ENCODE data around the gene YBX2. TPM values are rescaled to one million over a fixed set of nuclear protein-coding genes. Genes with fewer than 3 reads are reported as not detected.

The YBX2 gene
- total RNA-seq, 1 donor from 2014 or later: 0.57 TPM

DNA sequence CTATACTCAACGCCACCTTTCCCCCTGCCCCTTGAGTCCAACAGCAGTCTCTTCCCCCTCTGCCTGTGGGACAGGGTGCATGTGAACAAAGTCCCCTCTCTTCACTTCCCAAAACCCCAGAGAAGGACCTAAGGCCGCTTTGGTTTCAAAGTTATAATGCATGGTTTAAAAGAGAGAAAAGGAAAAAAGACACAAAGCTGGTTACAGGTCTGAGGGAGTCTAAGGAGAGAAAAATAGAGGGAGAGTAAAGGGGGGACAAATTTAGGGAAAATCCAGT lies 51.0 kb downstream of the YBX2 start:
- Mint-ChIP-seq H3K4me1 (ENCODE audit: low read depth) (peaks cover 33% of the 10 kb centered on the region), H3K4me3 (ENCODE audit: unreplicated experiment) (peak overlapping the region; percentile 87), H3K9me3 (ENCODE audit: low read depth) (no peaks in the 10 kb centered on the region), H3K36me3 (ENCODE audit: low read depth) (peaks cover 26% of the 10 kb centered on the region), H3K27ac (ENCODE audit: unreplicated experiment) (peak overlapping the region; percentile 100), H3K27me3 (ENCODE audit: low read depth) (no peaks in the 10 kb centered on the region)
- TF ChIP-seq, protein P1, sequence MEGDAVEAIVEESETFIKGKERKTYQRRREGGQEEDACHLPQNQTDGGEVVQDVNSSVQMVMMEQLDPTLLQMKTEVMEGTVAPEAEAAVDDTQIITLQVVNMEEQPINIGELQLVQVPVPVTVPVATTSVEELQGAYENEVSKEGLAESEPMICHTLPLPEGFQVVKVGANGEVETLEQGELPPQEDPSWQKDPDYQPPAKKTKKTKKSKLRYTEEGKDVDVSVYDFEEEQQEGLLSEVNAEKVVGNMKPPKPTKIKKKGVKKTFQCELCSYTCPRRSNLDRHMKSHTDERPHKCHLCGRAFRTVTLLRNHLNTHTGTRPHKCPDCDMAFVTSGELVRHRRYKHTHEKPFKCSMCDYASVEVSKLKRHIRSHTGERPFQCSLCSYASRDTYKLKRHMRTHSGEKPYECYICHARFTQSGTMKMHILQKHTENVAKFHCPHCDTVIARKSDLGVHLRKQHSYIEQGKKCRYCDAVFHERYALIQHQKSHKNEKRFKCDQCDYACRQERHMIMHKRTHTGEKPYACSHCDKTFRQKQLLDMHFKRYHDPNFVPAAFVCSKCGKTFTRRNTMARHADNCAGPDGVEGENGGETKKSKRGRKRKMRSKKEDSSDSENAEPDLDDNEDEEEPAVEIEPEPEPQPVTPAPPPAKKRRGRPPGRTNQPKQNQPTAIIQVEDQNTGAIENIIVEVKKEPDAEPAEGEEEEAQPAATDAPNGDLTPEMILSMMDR (IDR thresholded peaks at IDR 0.05): peak; percentile 3
- DNase-seq (ENCODE audit: low spot score): no peak

DNA sequence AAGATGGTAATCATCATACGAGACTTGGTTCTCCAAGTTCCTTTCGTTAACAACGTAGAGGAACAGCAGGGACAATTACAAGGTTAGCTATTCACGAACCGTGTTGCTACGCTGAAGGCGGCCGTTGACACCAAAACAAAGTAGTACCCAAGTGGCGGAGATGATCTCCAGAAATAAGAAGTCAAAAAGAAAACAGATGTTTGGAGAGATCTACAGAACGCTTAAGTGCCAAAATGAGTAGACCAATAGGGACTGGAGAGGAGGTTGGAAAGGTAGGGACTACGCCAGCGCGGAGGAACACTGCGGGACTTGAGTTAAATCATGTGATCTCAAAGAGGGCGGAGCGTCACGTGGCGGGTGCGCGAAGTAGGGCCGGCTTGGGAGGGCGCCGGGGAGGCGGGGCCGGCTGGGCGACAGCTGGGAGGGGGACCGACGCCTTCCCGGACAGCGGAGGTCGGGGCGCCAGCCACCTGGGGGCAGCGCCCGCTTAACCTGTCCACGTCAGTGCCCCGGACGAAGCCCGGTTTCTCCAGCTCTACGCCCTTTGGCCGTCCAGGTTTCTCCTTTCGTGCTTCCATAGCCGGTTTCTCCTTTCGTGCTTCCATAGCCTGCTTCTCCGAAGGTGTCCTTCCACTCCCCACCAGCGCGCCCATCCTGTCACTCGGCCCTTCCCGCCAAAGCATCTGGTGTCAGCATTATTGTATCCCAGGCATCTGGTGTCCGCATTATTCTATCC lies 51.6 kb downstream of the YBX2 start:
- H3K27me3 Mint-ChIP-seq (ENCODE audit: low read depth): no peaks in the 10 kb centered on the region
- peak overlapping the region; percentile 100 for H3K27ac Mint-ChIP-seq (ENCODE audit: unreplicated experiment)
- no peaks in the 10 kb centered on the region for H3K9me3 Mint-ChIP-seq (ENCODE audit: low read depth)
- peaks cover 26% of the 10 kb centered on the region for H3K36me3 Mint-ChIP-seq (ENCODE audit: low read depth)
- TF ChIP-seq, protein P1 (IDR thresholded peaks at IDR 0.05): peak; percentile 15
- H3K4me3 Mint-ChIP-seq (ENCODE audit: unreplicated experiment): peak overlapping the region; percentile 87
- peaks cover 33% of the 10 kb centered on the region for H3K4me1 Mint-ChIP-seq (ENCODE audit: low read depth)
- DNase-seq (ENCODE audit: low spot score): no peak

DNA sequence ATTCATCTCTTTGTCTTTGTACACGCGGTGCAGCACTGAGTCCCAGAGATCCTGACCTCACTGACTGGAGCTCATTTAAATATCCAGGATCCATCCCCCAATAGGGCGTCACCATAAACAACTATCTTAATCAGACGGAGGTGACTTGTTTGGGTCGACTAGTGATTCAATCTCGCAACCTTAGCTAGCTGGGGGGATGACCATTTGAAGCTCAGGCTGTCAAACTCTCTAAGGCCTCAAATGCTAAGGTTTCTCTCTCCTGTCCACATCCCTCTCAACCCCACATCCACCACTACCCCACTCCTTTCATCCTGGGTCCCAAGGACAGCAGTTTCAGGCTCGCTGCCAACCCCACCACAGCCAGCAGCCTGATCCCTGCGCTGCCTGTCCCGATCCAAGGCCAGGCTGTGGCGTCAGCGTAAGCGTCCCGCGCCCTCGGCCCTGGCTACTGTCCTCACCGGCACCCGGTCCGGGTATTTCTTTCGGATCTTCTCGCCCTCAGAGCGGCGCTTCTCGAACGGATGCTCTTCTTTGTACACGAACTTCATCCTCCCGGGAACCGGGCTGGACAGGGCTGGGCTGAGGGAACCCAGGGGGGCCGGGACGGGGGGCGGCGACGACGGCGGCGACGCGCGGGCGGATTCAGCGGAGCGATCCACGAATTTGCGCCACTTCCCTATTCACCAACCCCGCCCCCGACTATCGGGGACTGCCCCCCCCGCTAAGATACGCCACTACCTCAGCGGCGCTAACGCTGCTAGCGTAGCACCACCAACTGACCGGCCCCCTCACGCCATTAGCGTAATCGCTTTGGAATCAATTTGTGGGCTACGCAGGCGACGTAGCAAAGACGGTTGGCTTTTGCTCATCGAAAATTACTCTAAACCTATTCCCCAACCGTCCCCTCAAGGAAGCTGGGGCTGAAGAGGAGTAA lies 52.4 kb downstream of the YBX2 start, which contains the start of gene GABARAP:
TSS of gene GABARAP (minus strand) at position 667 of the 934 bp plus-strand sequence. CDS start at position 548, 119 bp downstream.
- Mint-ChIP-seq H3K4me3 (ENCODE audit: unreplicated experiment) (peak within 1 kb of the TSS; percentile 87), H3K4me1 (ENCODE audit: low read depth) (peaks cover 38% of the 10 kb centered on the region), H3K27ac (ENCODE audit: unreplicated experiment) (peak within 1 kb of the TSS; percentile 100), H3K27me3 (ENCODE audit: low read depth) (no peaks in the 10 kb centered on the region), H3K9me3 (ENCODE audit: low read depth) (no peaks in the 10 kb centered on the region), H3K36me3 (ENCODE audit: low read depth) (peaks cover 26% of the 10 kb centered on the region)
- no peak for DNase-seq (ENCODE audit: low spot score)
- TF ChIP-seq, protein P1 (IDR thresholded peaks at IDR 0.05): no peak

DNA sequence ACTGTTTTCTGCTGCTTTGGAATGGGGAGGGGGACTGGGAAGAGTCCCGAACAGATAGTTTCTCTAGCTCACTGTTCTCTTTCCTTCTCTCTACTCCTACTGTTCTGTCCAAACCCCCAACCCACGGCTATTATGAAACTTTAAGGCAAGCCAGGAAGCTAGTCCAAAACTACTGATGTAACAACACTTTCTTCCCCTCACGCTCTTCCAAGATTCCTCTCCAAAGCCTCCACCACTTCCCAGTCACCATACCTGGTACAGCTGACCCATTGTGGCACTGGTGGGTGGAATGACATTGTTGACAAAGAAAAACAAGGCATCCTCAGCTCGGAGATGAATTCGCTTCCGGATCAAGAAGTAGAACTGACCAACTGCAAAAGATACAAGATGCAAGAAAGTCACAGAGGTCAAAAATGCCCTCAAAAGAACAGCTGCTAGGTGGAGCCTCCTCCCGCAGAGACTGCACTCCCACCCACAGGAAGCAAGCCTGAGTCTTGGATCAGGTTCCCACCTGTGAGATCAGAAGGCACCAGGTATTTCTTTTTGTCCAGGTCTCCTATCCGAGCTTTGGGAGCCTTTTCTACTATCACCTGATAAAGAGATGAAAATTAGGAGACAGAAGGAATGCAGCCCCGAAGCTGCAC lies 53.2 kb downstream of the YBX2 start:
- Mint-ChIP-seq H3K4me1 (ENCODE audit: low read depth) (peaks cover 45% of the 10 kb centered on the region), H3K36me3 (ENCODE audit: low read depth) (peaks cover 25% of the 10 kb centered on the region), H3K9me3 (ENCODE audit: low read depth) (no peaks in the 10 kb centered on the region), H3K4me3 (ENCODE audit: unreplicated experiment) (peak overlapping the region; percentile 87), H3K27ac (ENCODE audit: unreplicated experiment) (peak overlapping the region; percentile 100), H3K27me3 (ENCODE audit: low read depth) (no peaks in the 10 kb centered on the region)
- DNase-seq (ENCODE audit: low spot score): no peak
- TF ChIP-seq, protein P1 (IDR thresholded peaks at IDR 0.05): no peak

DNA sequence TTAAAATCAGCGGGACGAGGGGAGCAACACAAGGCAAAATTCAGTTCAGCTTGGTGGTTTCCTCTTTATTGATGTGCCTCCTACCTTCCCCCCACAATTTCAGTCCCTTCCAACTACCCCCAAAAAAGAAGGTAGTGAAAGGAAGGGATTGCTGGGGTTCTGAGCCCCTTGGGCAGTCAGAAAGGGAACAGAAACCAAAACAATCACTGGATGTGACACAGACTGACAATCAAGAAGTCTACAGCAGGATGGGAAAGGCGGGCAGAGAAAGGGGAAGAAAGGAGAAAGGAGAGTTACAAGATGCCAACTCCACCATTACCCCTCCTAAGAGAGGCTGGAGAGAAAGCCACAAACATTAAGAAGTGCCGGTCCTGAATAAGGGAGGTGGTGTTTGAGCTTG lies 54.1 kb downstream of the YBX2 start:
- H3K27me3 Mint-ChIP-seq (ENCODE audit: low read depth): no peaks in the 10 kb centered on the region
- TF ChIP-seq, protein P1 (IDR thresholded peaks at IDR 0.05): no peak
- H3K4me3 Mint-ChIP-seq (ENCODE audit: unreplicated experiment): peak overlapping the region; percentile 87
- no peak for DNase-seq (ENCODE audit: low spot score)
- no peaks in the 10 kb centered on the region for H3K9me3 Mint-ChIP-seq (ENCODE audit: low read depth)
- H3K4me1 Mint-ChIP-seq (ENCODE audit: low read depth): peaks cover 54% of the 10 kb centered on the region
- H3K36me3 Mint-ChIP-seq (ENCODE audit: low read depth): peaks cover 26% of the 10 kb centered on the region
- peak overlapping the region; percentile 92 for H3K27ac Mint-ChIP-seq (ENCODE audit: unreplicated experiment)
